ENCODE results near the gene CCNL1.
"Not testable (repeated sequence)": the region's sequence is repeated elsewhere in the genome, so short reads cannot be mapped to it uniquely, and the experiment has no call there.

The CCNL1 gene

DNA sequence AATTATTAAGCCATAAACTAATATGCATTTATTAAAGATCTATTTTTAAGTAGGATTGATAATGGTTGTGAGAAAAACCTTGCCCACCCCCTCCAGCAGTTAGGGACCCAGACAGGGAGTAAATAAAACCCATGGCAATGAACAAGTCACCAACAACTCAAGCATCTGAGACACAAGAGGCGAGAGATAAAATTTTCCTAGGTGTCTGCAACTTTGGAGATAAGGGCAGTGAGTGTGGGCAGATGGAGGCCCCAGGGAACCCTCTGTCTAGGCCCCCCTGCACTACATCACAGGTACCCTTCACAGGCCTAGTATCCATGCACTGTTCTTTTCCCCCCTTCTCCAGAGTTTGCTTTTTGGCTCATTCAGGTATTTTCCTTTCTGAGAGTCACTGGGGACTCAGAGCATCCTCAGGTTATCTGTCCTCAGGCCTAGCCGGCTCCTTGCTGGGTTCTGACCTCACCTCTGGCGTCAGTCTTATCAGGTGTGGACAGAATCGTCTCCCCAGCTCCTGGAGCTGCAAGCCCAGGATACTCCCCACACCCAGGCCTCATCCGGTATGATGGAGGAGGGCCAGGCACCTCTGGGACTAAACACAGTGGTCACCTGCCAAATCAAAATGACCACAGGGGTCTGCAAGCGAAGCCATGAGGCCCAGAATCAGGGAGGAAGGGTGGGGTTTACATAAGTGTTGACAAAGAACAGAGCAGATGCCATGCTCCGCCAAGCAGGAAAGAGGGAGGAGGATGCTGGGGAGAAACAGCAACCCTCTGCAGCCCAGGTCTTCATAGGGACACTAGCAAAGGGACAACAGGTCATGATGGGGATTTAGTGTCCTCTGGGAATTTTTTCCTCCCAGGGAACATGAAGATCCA, 50.4 kb downstream of the CCNL1 start:
- DNase-seq (ENCODE audit: insufficient read length, low spot score) (no peak), FAIRE-seq (no peak)

DNA sequence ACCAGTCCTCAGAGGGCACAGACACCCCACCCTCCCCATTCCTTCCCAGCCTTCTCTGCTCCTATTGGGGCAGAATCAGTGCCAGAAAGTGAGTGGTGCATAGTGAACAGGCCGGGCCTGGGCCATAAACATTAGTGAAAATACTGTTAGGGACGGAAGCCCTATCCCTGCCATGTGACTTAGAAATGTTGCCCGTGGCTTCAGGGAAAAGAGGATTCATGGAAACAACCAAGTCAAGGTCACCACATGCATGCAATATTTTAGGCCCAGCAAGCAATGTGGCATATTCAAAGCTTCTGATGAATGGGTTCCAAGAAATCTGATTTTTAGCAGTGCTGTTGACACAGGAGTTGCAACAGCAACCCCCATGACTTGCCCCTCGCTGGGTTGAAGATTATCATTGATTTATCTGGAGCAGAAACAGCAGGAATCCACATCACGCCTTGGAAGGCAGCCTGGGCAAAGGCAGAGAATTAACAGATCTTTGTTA, 52.3 kb downstream of the CCNL1 start:
- DNase-seq (ENCODE audit: insufficient read length, low spot score) (no peak), FAIRE-seq (no peak)

DNA sequence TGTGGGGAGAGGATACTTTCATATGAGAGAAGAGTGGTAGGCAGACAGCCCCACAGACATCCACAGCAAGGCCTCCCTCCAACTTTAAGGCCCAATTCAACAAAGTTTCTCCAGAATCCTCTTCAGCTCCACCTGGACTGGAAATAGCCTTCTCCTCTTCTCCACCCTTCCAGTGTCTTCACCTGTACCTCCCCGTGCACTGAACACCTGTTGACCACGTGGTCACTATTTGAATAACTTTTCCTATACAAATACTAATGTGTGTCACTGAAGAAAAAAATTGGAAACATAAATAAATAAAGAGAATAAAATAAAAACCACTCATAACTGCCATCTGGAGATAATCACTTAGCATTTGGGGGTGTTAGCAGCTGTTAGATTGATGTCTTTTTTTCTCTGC, 52.9 kb downstream of the CCNL1 start:
- no peak for FAIRE-seq
- no peak for DNase-seq (ENCODE audit: insufficient read length, low spot score)

DNA sequence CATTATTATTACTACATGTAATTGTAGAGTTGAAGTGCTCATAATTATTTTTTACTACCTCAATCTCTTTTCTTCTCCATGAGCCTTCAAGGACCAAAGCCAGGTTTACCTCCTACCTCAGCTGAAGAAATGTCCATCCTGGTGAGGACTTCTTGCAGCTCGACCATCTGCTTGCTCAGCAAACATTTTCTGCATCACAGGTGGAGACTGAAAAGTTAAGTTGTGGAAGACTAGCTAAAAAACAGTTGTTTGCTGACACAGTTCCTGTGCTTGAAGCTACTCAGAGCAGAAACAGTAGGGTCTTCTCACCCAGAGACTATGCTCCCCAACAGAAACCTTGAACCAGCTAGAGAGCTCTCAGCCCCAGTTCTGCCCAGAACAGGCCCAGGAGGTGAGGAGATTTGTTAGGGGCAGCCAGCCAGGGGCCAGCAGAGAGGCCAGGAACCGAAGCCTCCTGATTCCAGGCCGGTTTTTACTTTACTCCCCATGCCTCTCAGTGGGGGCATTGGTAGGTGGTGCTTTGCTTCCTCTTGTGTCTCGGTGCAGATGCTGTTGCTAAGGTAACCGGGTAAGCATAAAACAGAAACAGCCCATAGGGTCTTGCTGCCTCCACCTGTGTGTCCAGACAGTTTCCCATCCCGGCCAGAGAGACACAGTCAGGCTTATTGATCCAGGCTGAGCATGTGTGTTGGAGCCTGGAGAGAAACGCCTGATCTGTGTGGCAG, 54.9 kb downstream of the CCNL1 start:
- DNase-seq (ENCODE audit: insufficient read length, low spot score) (peak; percentile 44), FAIRE-seq (no peak)

DNA sequence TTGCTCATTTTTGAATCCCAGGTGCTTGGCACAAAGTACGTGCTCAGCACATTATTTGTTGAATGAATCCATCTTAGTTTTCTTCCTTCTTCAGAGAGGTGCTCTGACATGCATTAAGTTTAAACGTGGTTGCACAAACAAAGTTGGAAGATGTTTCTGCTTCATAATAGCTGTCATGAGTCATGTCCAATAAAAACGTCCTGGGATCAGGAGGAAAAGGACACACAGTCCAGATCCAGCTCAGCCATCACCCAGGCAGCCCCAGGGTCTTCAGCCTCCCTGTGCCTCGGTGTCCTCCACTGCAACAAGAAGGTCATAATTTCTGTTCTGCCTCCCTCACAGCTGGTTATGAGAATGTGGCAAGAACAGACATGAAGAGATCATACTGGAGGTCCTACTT, 55.4 kb downstream of the CCNL1 start:
- no peak for DNase-seq (ENCODE audit: insufficient read length, low spot score)
- no peak for FAIRE-seq

DNA sequence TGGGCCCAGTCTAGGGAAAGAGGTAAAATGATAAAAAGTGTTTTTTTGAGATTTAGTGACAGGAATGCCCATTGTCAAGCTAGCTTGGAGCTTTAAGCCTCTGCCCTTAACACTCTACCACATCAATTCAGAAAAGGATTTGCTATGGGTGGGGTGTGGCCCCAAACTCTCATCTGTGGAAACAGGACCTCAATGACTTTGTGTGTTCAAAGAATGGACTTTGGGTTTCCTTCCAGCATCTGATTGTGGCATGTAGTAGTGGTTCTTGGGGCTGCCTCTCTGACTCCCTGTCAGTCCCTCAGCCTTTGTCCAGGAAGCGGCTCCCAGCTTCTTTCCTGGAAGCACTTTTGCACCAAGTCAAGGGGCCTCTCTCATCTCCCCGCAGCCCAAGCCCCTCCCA, 56.1 kb downstream of the CCNL1 start:
- DNase-seq (ENCODE audit: insufficient read length, low spot score) (no peak), FAIRE-seq (no peak)

DNA sequence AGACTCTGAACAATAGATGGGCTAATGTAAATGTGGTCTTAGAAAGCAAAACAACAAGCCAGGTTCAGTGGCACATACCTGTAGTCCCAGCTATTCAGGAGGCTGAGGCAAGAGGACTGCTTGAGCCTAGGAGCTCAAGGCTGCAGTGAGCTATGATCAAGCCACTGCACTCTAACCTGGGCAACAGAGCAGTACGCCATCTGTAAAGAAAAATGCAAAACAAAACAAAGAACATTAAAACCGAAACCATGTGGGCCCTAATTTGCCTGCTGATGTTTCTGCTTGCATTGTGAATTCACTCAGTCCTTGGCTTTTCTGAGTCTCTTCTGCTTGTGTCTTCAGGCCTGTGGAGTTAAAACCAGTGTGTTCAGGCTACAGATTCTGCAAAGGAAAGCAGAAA, 56.7 kb downstream of the CCNL1 start:
- DNase-seq (ENCODE audit: insufficient read length, low spot score) = no peak

DNA sequence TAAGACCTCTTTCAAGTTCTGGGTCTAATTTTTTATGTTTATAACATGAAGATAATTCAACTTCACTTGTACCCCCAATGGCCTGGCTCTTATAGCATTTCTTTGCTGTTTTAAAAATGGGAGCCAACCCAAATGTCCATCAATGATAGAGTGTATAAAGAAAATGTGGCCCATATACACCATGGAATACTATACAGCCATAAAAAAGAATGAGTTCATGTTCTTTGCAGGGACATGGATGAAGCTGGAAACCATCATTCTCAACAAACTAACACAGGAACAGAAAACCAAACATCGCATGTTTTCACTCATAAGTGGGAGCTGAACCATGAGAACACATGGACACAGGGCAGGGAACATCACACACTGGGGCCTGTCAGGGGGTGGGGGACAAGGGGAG, 57.4 kb downstream of the CCNL1 start:
- DNase-seq (ENCODE audit: insufficient read length, low spot score); FAIRE-seq: not testable (repeated sequence)

More for the DNA sequence above, 56.7 kb downstream of the CCNL1 start:
- FAIRE-seq = peak; percentile 98

DNA sequence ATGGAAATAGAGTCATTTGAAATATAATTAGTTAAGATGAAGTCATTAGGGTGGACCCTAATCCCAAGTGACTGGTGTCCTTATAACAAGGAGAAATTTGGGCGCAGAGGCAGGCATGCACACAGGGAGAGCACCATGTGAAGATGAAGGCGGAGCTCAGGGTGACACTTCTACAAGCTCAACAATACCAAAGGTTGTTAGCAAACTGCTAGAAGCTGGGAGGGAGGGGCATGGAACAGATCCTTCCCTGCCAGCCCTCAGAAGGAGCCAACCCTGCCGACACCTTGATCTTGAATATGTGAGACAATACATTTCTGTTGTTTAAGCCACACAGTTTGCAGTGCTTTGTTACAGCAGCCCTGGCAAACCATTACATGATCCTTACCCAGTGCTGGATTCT, 57.8 kb downstream of the CCNL1 start:
- DNase-seq (ENCODE audit: insufficient read length, low spot score) (no peak), FAIRE-seq (no peak)

DNA sequence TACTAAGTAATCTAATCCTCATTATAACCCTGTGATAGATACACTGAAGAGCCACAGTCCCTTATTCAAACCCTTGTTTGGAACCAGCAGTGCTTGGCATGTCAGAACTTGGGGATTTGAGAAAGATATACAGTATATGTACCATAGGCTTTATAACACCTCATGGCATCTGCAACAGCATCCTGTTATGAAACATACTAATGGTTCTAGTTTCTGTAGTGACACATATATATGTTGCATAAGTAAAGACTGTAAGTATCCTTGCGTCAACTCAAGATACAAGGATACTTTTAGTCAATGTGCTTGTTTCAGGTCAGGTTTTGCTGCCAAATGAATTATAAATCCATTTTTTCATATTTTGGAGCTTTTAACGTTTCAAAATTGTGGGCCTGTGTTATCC, 58.5 kb downstream of the CCNL1 start:
- no peak for FAIRE-seq
- DNase-seq (ENCODE audit: insufficient read length, low spot score) = no peak

DNA sequence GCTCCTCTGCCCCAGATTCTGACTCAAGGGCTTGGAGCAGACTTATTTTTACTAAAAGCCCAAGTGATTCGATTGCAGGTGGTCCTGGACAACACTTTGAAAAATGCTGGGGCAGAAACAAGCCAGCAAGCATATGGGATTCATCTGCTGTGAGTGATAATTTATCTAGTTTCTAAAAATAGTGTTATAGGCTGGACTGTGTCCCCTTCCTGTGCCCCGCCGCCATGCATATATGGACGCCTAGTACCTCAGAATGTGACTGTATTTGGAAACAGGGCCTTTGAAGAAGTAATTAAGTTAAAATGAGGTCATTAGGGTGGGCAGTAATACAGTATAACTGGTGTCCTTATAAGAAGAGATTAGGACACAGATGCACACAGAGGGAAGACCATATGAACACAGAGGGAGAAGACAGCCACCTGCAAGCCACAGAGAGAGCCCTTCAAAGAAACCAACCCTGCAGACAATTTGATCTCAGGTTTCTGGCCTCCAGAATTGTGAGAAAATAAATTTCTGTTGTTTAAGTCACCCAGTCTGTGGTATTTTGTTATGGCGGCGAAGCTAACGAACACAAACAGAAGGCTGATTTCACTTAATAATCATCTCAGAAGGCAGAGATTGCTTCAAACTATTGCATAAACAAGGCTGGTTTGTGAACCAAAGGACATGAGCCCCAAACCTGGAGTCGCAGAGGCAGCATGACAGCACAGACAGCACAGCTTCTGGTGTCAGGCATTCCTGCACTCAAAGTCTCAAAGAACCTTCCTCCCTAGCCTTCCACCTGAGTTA, 59.1 kb downstream of the CCNL1 start:
- DNase-seq (ENCODE audit: insufficient read length, low spot score) (no peak), FAIRE-seq (no peak)

DNA sequence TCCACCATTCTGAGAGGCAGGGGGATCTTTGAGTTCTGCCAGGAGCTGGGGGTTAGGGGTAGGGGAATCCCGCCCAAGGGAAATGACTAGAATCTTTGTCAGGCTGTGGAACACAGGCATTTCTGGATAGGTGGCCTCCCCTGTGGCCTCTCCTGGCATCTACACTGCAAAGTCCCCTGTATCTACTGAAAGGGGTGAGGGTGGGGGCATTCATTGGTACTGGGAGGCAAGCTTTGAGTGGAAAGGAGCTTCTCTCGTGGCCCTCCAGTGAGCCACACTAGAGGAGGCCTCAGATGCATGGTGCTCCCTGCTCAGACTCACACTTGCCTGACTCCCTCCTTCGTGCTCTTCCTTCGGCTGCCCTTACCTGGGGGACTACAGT, 59.9 kb downstream of the CCNL1 start:
- FAIRE-seq (no peak), DNase-seq (ENCODE audit: insufficient read length, low spot score) (no peak)

DNA sequence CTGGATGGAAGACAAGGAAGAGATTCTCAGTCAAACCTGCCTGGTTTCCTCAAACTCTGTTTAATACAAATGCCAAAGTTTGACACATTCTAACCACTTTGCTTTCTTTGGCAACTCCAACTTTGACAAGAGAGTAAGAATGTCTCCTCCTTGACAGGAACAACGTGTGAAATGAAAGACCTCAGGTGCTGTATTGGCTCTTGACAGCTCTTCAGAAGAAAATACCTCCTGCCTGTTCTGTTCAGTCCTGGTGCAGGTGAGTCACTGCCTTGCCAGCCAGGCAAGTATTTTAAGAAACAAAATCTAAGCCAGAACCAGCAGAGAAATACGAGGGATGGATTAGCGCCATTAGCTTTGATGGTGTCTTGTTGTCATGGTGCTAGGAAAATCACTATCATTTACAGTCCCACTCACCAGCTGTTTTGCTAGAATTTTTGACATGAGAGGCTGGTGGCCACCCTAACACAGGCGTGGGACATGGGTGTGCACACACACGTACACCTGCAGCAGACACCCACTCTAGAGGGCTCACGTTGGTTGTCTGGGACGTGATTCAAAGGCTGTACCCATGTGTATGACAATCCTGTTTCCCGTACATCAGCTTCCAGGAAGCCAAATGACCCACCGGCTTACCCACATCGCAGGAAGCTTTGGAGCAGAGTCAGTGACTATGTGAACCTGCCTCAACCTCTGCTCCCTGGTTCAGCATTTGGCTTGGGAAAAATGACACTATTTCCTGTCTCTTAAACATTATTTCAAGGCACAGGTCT, 60.4 kb downstream of the CCNL1 start:
- DNase-seq (ENCODE audit: insufficient read length, low spot score) = no peak
- FAIRE-seq = no peak

DNA sequence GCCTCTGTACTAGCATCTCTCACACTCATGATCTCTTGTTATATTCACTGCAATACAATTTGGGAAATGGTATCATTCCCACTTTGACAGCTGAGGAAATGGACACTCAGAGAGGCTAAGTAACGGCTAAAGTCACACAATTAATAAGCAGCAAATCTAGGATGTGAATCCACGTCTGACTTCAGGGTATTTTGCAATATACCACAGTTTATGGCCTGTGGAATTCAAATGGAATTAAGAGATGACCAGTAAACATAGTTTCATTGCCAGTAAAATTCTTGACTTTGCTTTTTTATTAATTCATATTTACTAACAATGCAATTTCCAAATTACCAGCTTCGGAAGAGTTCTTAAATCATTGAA, 61.1 kb downstream of the CCNL1 start:
- DNase-seq (ENCODE audit: insufficient read length, low spot score) (no peak), FAIRE-seq (no peak)

DNA sequence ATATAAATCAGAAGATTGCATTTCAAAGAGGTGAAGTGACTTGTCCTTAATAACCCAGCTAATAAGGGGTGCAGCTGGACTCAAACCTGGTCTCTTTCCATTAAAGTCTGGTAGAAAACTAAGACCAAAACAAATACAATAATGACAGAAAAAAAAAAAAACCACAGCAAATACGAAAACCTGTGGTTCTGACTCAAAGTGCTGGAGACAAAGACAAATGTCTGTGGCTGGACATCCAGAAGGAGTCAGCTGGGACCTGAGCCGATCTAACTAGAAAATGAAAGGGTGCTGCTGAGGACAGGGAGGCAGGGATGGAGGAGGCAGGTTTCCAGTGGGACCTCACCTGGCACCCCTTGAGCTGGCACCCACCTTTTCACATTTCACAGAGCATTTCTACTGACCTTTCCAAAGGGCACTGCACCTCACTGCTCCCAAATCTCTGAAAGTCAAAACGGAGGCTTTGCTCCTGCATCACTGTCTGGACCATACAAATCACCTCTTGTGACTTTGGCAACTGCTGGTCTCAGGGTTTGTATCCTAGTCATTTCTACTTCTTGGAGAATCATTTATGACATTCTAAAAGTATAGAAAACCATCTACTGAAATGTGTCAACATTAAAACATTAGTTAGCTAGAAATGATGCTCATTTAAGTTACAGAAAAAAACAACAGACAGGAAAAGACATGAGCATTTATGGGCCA, 61.7 kb downstream of the CCNL1 start:
- FAIRE-seq = no peak
- no peak for DNase-seq (ENCODE audit: insufficient read length, low spot score)
